Coronary artery (tissue), 2 donors: Measurements from ENCODE around the gene MS4A12.

Source experiments
- DNase-seq: peaks from one replicate; pipeline ENCODE4 v3.0.0-alpha.2; 2017; ENCODE audit warnings: low spot score
- H3K27ac ChIP-seq, 2 donors: fragments of 200-600 bp; sonication (generic); one replicate each; pipeline ENCODE4 v1.5.1; 2016 to 2019
- H3K4me3 ChIP-seq: fragments of 200-600 bp; sonication (generic); 2 replicates; pipeline ENCODE4 v1.5.1; 2016; ENCODE audit warnings: mild to moderate bottlenecking, moderate library complexity
- CTCF ChIP-seq: fragments of 200-600 bp; sonication (generic); IDR thresholded peaks from one replicate; pipeline ENCODE4 v1.5.1; 2019; ENCODE audit warnings: antibody characterized with exemption

MS4A12 gene

DNA sequence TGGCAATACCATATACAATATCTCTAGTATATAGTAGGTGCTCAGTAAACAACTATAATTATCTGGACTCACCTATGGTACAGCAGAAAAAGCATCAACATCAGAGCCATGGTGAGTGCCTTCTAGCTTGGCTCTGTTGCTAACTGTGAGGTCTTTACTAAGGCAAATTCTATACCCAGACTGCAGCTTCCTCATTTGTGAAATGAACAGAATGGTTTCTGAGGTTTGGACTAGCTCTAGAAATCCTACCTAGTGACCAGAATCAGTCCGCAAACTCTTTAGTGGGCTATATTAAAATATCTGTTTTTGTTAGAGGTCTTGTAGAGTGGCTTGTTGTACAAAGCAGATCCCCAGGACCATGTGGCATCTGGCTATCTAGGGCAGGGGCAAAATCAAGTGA is 33.2 kb upstream of the MS4A12 start:
- no peak overlapping the region for H3K4me3 ChIP-seq
- no peak for DNase-seq
- H3K27ac ChIP-seq: no peak overlapping the region
- no peak for TF ChIP-seq CTCF

DNA sequence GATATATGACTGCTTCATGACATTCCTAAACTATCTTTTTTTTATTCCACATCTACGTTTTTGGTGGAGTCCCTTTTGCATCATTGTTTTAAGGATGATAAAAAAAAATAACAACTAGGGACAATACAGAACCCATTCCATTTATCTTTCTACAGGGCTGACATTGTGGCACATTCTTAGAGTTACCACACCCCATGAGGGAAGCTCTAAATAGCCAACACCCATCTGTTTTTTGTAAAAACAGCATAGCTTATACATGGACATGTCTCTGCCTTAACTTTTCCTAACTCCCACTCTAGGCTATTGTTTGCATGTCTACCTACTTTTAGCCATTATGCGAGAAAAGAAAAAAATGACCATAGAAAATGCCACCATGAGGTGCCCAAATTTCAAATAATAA is 23.7 kb upstream of the MS4A12 start:
- no peak for DNase-seq
- Histone ChIP-seq H3K4me3 (no peak overlapping the region), H3K27ac (no peak overlapping the region)
- no peak for TF ChIP-seq CTCF

- H3K4me3 ChIP-seq: no peak overlapping the region
- no peak for DNase-seq
- H3K27ac ChIP-seq: no peak overlapping the region
- no peak for TF ChIP-seq CTCF
Measured at GRCh38 chr11:60469723-60470122, 22.9 kb upstream of the MS4A12 start.

GRCh38 chr11:60477035-60477445 is 15.5 kb upstream of the MS4A12 start:
- no peak overlapping the region for H3K4me3 ChIP-seq
- TF ChIP-seq CTCF: no peak
- peak overlapping the region in 1 of 2 donors; percentile 17 for H3K27ac ChIP-seq
- DNase-seq: no peak

- Histone ChIP-seq H3K4me3 (no peak overlapping the region), H3K27ac (no peak overlapping the region)
- TF ChIP-seq CTCF: no peak
- no peak for DNase-seq
Measured at GRCh38 chr11:60482361-60482760, 10.2 kb upstream of the MS4A12 start.

DNA sequence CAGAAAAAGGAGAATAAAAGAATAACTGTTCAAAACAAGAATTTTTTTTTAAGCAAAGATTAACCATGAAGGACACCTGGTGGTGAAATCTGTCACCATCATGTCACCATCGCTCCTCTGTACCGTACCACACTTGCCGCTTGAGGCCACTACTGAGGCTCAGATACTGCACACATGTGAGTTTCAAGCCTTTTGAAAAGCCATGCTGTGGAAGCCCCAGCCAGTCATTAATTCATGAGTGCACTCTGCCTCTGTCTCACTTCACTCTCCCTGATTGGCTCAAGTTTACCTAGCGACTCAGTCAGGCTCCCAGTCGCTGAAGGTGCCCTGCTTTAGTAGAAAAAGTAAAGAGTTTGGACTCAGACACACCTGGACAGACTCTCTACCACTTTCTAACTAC is 6.6 kb upstream of the MS4A12 start:
- Histone ChIP-seq H3K4me3 (no peak overlapping the region), H3K27ac (no peak overlapping the region)
- DNase-seq: no peak
- TF ChIP-seq CTCF: no peak

DNA sequence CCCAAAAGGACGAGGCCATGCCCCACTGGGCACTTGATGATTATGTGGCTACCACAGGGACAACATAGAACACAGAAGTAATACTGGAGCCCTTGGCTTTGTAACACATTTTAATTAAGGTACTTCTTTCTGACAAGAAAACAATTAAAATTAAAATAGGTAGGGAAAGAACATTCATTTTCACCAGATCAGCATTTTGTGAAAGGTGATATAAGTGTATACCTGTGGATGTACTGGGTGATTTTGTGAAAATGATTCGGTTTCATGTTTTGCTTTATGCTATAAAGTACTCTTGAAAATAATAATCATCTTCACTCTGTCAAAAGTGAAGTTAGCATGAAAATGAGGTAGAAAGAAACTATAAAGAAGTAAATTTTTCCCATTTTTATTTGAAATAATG is 876 bp downstream of the MS4A12 start:
- H3K4me3 ChIP-seq: no peak overlapping the region
- no peak overlapping the region for H3K27ac ChIP-seq
- TF ChIP-seq CTCF: no peak
- no peak for DNase-seq
